DND-41 (cell line): ENCODE data around the gene CLIC6.

ENCODE experiments used
- ATAC-seq: fragments of 200-7000 bp; cut with Tn5 transposase; 3 replicates; pipeline ENCODE4 v1.9.1; 2021; ENCODE audit warnings: low read depth; ENCODE audit not compliant: insufficient read depth
- DNase-seq: peaks from one replicate; pipeline ENCODE4 v3.0.0-alpha.2; 2020
- H2AFZ ChIP-seq: 2 replicates; pipeline ENCODE4 v1.6.0; 2012; ENCODE audit warnings: low read depth, low read length
- H3K27ac ChIP-seq: 2 replicates; pipeline ENCODE4 v1.5.1; 2012; ENCODE audit warnings: low read length, inconsistent platforms
- H3K27me3 ChIP-seq: fragments of 200-600 bp; sonication (generic); 2 replicates; pipeline ENCODE4 v1.6.0; 2012; ENCODE audit warnings: low read length, mild to moderate bottlenecking, inconsistent platforms; ENCODE audit not compliant: insufficient read depth, poor library complexity
- H3K36me3 ChIP-seq: 2 replicates; pipeline ENCODE4 v1.5.1; 2012; ENCODE audit warnings: low read length, inconsistent platforms; ENCODE audit not compliant: insufficient read depth
- H3K4me1 ChIP-seq: 2 replicates; pipeline ENCODE4 v1.5.1; 2012; ENCODE audit warnings: mild to moderate bottlenecking, low read length; ENCODE audit not compliant: insufficient read depth
- H3K4me2 ChIP-seq: 2 replicates; pipeline ENCODE4 v1.6.0; 2012; ENCODE audit warnings: mild to moderate bottlenecking, moderate library complexity, low read length, inconsistent platforms; ENCODE audit not compliant: insufficient read depth
- H3K4me3 ChIP-seq, 2 experiments: fragments of 200-600 bp in 1 of 2; shearing (Covaris generic) in 1 of 2; 2 replicates each; pipeline ENCODE4 v1.5.1; 2012 to 2016; ENCODE audit warnings: inconsistent platforms in 2 of 2, low read length in 2 of 2, mild to moderate bottlenecking in 2 of 2, low read depth in 1 of 2, moderate library complexity in 1 of 2
- H3K79me2 ChIP-seq: 2 replicates; pipeline ENCODE4 v1.6.0; 2012; ENCODE audit warnings: low read length, inconsistent platforms; ENCODE audit not compliant: insufficient read depth
- H3K9ac ChIP-seq: 2 replicates; pipeline ENCODE4 v1.6.0; 2012; ENCODE audit warnings: low read depth, mild to moderate bottlenecking, inconsistent platforms, low read length, moderate library complexity
- H3K9me3 ChIP-seq: 2 replicates; pipeline ENCODE4 v1.5.1; 2012; ENCODE audit warnings: low read length, moderate library complexity, mild to moderate bottlenecking, inconsistent platforms; ENCODE audit not compliant: insufficient read depth, severe bottlenecking
- H4K20me1 ChIP-seq: 2 replicates; pipeline ENCODE4 v1.6.0; 2012; ENCODE audit warnings: low read length; ENCODE audit not compliant: insufficient read depth
- EZH2 ChIP-seq: IDR thresholded peaks from 3 replicates; pipeline ENCODE4 v1.6.1; 2012; ENCODE audit warnings: borderline replicate concordance, low read depth, mild to moderate bottlenecking, moderate library complexity, low read length, inconsistent platforms; ENCODE audit not compliant: severe bottlenecking
- TF ChIP-seq, protein P1 (sequence below): IDR thresholded peaks from 2 replicates; pipeline ENCODE4 v1.5.1; 2012; ENCODE audit warnings: borderline replicate concordance, low read length, moderate library complexity, mild to moderate bottlenecking; ENCODE audit not compliant: poor library complexity, severe bottlenecking; ENCODE audit errors: extremely low read depth

CLIC6 gene

DNA sequence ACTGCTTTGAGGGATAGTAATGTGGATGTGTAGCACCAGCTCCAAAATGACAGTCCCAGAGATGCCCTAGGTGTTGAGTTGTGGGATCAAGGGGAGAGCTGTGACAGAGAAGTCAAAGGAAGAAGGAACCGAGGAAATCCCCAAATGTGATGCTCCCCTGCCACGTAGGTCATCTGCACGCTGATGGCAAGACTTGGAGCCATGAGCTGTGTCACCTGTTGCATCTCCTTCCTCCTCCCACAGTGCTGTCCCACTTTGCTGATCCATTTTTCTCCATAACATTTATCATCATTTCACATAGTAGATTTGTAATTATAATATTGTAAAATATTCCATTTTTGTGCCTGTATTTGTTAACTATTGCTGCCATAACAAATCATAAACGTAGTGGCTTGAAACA, 36.3 kb upstream of the CLIC6 start:
- H3K79me2 ChIP-seq: no peaks in the 10 kb centered on the region
- no peak for TF ChIP-seq EZH2
- TF ChIP-seq, protein P1, sequence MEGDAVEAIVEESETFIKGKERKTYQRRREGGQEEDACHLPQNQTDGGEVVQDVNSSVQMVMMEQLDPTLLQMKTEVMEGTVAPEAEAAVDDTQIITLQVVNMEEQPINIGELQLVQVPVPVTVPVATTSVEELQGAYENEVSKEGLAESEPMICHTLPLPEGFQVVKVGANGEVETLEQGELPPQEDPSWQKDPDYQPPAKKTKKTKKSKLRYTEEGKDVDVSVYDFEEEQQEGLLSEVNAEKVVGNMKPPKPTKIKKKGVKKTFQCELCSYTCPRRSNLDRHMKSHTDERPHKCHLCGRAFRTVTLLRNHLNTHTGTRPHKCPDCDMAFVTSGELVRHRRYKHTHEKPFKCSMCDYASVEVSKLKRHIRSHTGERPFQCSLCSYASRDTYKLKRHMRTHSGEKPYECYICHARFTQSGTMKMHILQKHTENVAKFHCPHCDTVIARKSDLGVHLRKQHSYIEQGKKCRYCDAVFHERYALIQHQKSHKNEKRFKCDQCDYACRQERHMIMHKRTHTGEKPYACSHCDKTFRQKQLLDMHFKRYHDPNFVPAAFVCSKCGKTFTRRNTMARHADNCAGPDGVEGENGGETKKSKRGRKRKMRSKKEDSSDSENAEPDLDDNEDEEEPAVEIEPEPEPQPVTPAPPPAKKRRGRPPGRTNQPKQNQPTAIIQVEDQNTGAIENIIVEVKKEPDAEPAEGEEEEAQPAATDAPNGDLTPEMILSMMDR: no peak
- no peaks in the 10 kb centered on the region for H3K27me3 ChIP-seq

GRCh38 chr21:34635307-34635706, 33.5 kb upstream of the CLIC6 start:
- H3K4me3 ChIP-seq: no peak overlapping the region
- no peak for TF ChIP-seq EZH2
- TF ChIP-seq, protein P1: peak; percentile 59
- no peak for DNase-seq

More for the DNA sequence above, 36.3 kb upstream of the CLIC6 start:
- H2AFZ ChIP-seq: no peak overlapping the region
- no peak overlapping the region for H3K4me2 ChIP-seq
- H3K27ac ChIP-seq: no peak overlapping the region
- no peaks in the 10 kb centered on the region for H3K36me3 ChIP-seq
- DNase-seq (no peak), ATAC-seq (no peak)
- no peak overlapping the region for H3K4me3 ChIP-seq
- no peaks in the 10 kb centered on the region for H4K20me1 ChIP-seq
- no peaks in the 10 kb centered on the region for H3K9me3 ChIP-seq
- H3K9ac ChIP-seq: no peak overlapping the region
- no peaks in the 10 kb centered on the region for H3K4me1 ChIP-seq

GRCh38 chr21:34636961-34637360, 31.8 kb upstream of the CLIC6 start:
- DNase-seq: no peak
- Histone ChIP-seq H3K4me3 (no peak overlapping the region), H4K20me1 (no peaks in the 10 kb centered on the region), H2AFZ (no peak overlapping the region), H3K27me3 (no peaks in the 10 kb centered on the region), H3K27ac (no peak overlapping the region), H3K9me3 (no peaks in the 10 kb centered on the region), H3K4me2 (no peak overlapping the region), H3K4me1 (peaks cover 24% of the 10 kb centered on the region), H3K79me2 (no peaks in the 10 kb centered on the region), H3K36me3 (no peaks in the 10 kb centered on the region), H3K9ac (no peak overlapping the region)
- ATAC-seq: no peak
- TF ChIP-seq, protein P1: no peak
- no peak for TF ChIP-seq EZH2

More at GRCh38 chr21:34635307-34635706, 33.5 kb upstream of the CLIC6 start:
- H3K9me3 ChIP-seq: no peaks in the 10 kb centered on the region
- no peaks in the 10 kb centered on the region for H3K36me3 ChIP-seq
- H3K4me1 ChIP-seq: peaks cover 12% of the 10 kb centered on the region
- no peaks in the 10 kb centered on the region for H3K27me3 ChIP-seq
- no peak overlapping the region for H3K9ac ChIP-seq
- no peak for ATAC-seq
- no peaks in the 10 kb centered on the region for H3K79me2 ChIP-seq
- H3K4me2 ChIP-seq: no peak overlapping the region
- H2AFZ ChIP-seq: no peak overlapping the region
- no peak overlapping the region for H3K27ac ChIP-seq
- no peaks in the 10 kb centered on the region for H4K20me1 ChIP-seq

GRCh38 chr21:34639250-34639649, 29.5 kb upstream of the CLIC6 start:
- peaks cover 27% of the 10 kb centered on the region for H3K4me1 ChIP-seq
- ATAC-seq (no peak), DNase-seq (no peak)
- no peak overlapping the region for H3K4me2 ChIP-seq
- 0 out of 2 replicates have a peak overlapping the region, but pooled peaks have one; percentile 15 for H2AFZ ChIP-seq
- no peaks in the 10 kb centered on the region for H3K36me3 ChIP-seq
- no peaks in the 10 kb centered on the region for H3K27me3 ChIP-seq
- TF ChIP-seq EZH2: no peak
- TF ChIP-seq, protein P1: no peak
- H4K20me1 ChIP-seq: no peaks in the 10 kb centered on the region
- no peak overlapping the region for H3K4me3 ChIP-seq
- H3K27ac ChIP-seq: peak overlapping the region; percentile 80; the same call in 1 of the 2 replicates
- H3K9me3 ChIP-seq: no peaks in the 10 kb centered on the region
- no peak overlapping the region for H3K9ac ChIP-seq
- no peaks in the 10 kb centered on the region for H3K79me2 ChIP-seq
